Left colon (tissue), 2 donors: ENCODE results near the gene CAMK2A. TPM values are rescaled to one million over a fixed set of nuclear protein-coding genes. Genes with fewer than 3 reads are reported as not detected.

Source experiments
- total RNA-seq, 2 donors: library from RNA; stranded (reverse); fragmentation: NEBNext Ultra II Directional; extraction: Animal tissue kit (Norgen Biotek cat#: 25700); gene quantifications; one replicate each; pipeline ENCODE4 v1.2.1, GENCODE V29; 2021
- donor health status: DM: no; HTN: no; CAD: no.
- donor health status: DM: yes; HTN: yes; CAD: no.

Gene CAMK2A
- total RNA-seq, 2 donors from 2014 or later = 0.17 to 0.21 TPM

Other genes with a start within 250 kb of the CAMK2A start
- 10 to 100 TPM in 1 of 2 donors, 1 to 10 TPM in 1; 6.9 to 32.2 TPM for gene CSF1R, start 203.2 kb downstream of the CAMK2A start, total RNA-seq
- 10 to 100 TPM; 14.2 to 26.0 TPM for gene PDGFRB, start 133.9 kb downstream of the CAMK2A start, total RNA-seq
- 100 to 1,000 TPM; 323 to 423 TPM for gene CDX1, start 123.0 kb downstream of the CAMK2A start, total RNA-seq
- gene SLC6A7, start 99.7 kb downstream of the CAMK2A start, total RNA-seq = 10 to 100 TPM; 13.2 to 30.4 TPM
- under 1 TPM; 0.27 to 0.64 TPM for gene ARSI, start 13.1 kb upstream of the CAMK2A start, total RNA-seq
- gene TCOF1, start 67.9 kb upstream of the CAMK2A start, total RNA-seq = 10 to 100 TPM; 14.6 to 21.7 TPM
- gene CD74, start 123.1 kb upstream of the CAMK2A start, total RNA-seq = 100 to 1,000 TPM; 132 to 435 TPM
- gene RPS14, start 160.0 kb upstream of the CAMK2A start, total RNA-seq = 1,000 to 10,000 TPM; 1,685 to 1,991 TPM
- 10 to 100 TPM; 63.5 to 73.9 TPM for gene NDST1, start 218.4 kb upstream of the CAMK2A start, total RNA-seq